ENCODE data around the gene MYPOP. TPM values are rescaled to one million over a fixed set of nuclear protein-coding genes. Genes with fewer than 3 reads are reported as not detected.

MYPOP gene
- total and polyA plus RNA-seq, 2 of the 13 experiments (the other 11 are each of a cell fraction or from before 2014, with no cell fraction given), result 2.3 to 2.7 TPM

DNA sequence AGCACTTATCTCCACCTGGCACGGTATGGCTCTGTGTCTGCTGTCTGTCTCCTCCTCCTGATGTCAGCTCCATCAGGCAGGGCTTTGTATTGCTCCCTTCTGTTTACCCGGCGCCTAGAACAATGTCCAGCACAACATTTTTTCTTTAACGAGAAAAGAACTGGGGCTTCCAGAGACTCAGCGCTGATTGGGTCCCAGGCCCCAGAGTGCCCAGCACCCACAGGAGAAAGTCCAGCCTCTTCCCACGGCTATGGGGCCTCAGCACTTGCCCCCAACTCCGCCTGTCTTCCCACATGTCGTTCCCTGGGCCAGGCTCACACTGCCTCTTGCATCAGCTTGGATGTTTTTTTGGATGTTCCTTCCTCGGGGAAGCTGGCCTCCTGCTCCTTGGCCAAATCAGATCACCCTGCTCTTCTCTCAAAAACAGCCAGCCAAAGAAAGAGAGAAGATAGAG, 6.9 kb downstream of the MYPOP start (continued):
- TF ChIP-seq, protein P1, sequence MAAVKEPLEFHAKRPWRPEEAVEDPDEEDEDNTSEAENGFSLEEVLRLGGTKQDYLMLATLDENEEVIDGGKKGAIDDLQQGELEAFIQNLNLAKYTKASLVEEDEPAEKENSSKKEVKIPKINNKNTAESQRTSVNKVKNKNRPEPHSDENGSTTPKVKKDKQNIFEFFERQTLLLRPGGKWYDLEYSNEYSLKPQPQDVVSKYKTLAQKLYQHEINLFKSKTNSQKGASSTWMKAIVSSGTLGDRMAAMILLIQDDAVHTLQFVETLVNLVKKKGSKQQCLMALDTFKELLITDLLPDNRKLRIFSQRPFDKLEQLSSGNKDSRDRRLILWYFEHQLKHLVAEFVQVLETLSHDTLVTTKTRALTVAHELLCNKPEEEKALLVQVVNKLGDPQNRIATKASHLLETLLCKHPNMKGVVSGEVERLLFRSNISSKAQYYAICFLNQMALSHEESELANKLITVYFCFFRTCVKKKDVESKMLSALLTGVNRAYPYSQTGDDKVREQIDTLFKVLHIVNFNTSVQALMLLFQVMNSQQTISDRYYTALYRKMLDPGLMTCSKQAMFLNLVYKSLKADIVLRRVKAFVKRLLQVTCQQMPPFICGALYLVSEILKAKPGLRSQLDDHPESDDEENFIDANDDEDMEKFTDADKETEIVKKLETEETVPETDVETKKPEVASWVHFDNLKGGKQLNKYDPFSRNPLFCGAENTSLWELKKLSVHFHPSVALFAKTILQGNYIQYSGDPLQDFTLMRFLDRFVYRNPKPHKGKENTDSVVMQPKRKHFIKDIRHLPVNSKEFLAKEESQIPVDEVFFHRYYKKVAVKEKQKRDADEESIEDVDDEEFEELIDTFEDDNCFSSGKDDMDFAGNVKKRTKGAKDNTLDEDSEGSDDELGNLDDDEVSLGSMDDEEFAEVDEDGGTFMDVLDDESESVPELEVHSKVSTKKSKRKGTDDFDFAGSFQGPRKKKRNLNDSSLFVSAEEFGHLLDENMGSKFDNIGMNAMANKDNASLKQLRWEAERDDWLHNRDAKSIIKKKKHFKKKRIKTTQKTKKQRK (IDR thresholded peaks at IDR 0.05; ENCODE audit: low read length), result no peak
- TF ChIP-seq, protein P2, sequence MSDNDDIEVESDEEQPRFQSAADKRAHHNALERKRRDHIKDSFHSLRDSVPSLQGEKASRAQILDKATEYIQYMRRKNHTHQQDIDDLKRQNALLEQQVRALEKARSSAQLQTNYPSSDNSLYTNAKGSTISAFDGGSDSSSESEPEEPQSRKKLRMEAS (IDR thresholded peaks at IDR 0.05), result peak; percentile 85
- TF ChIP-seq, protein P3, sequence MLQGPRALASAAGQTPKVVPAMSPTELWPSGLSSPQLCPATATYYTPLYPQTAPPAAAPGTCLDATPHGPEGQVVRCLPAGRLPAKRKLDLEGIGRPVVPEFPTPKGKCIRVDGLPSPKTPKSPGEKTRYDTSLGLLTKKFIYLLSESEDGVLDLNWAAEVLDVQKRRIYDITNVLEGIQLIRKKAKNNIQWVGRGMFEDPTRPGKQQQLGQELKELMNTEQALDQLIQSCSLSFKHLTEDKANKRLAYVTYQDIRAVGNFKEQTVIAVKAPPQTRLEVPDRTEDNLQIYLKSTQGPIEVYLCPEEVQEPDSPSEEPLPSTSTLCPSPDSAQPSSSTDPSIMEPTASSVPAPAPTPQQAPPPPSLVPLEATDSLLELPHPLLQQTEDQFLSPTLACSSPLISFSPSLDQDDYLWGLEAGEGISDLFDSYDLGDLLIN (CRISPR knock-in tag; IDR thresholded peaks at IDR 0.05; ENCODE audit: borderline replicate concordance), result no peak
- TF ChIP-seq NFYB (CRISPR knock-in tag; IDR thresholded peaks at IDR 0.05) (peak; percentile 59), ZNF891 (CRISPR knock-in tag; IDR thresholded peaks at IDR 0.05) (peak; percentile 6; the same call in 1 of the 2 replicates), SOX6 (IDR thresholded peaks at IDR 0.05) (no peak), SOX6 (CRISPR knock-in tag; IDR thresholded peaks at IDR 0.05) (peak; percentile 95), ZNF614 (CRISPR knock-in tag; IDR thresholded peaks at IDR 0.05; ENCODE audit: borderline replicate concordance) (0 out of 2 replicates have a peak, but pooled peaks have one; percentile 31), SOX5 (CRISPR knock-in tag; IDR thresholded peaks at IDR 0.05; ENCODE audit: borderline replicate concordance) (peak; percentile 93), SP4 (CRISPR knock-in tag; IDR thresholded peaks at IDR 0.05) (peak; percentile 27; the same call in 1 of the 2 replicates), ZMYM4 (CRISPR knock-in tag; IDR thresholded peaks at IDR 0.05) (peak; percentile 50; the same call in 1 of the 2 replicates), ZNF556 (CRISPR knock-in tag; IDR thresholded peaks at IDR 0.05; ENCODE audit: borderline replicate concordance) (peak; percentile 47; the same call in 1 of the 2 replicates), TBX2 (CRISPR knock-in tag; IDR thresholded peaks at IDR 0.05; ENCODE audit: borderline replicate concordance) (peak; percentile 80), FOXA3 (CRISPR knock-in tag; IDR thresholded peaks at IDR 0.05) (peak; percentile 50), PHF21A (CRISPR knock-in tag; IDR thresholded peaks at IDR 0.05) (peak; percentile 82), ETV5 (CRISPR knock-in tag; IDR thresholded peaks at IDR 0.05; ENCODE audit: borderline replicate concordance) (no peak), ERF (CRISPR knock-in tag; IDR thresholded peaks at IDR 0.05) (peak; percentile 15; the same call in 1 of the 2 replicates)
- TF ChIP-seq, protein P4, sequence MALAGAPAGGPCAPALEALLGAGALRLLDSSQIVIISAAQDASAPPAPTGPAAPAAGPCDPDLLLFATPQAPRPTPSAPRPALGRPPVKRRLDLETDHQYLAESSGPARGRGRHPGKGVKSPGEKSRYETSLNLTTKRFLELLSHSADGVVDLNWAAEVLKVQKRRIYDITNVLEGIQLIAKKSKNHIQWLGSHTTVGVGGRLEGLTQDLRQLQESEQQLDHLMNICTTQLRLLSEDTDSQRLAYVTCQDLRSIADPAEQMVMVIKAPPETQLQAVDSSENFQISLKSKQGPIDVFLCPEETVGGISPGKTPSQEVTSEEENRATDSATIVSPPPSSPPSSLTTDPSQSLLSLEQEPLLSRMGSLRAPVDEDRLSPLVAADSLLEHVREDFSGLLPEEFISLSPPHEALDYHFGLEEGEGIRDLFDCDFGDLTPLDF (CRISPR knock-in tag; IDR thresholded peaks at IDR 0.05), result no peak
- TF ChIP-seq, protein P5, sequence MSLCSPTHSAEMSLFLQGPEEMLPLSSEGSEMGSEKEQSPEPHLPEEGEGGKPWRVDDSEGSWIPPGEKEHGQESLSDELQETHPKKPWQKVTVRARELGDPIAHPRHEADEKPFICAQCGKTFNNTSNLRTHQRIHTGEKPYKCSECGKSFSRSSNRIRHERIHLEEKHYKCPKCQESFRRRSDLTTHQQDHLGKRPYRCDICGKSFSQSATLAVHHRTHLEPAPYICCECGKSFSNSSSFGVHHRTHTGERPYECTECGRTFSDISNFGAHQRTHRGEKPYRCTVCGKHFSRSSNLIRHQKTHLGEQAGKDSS (CRISPR knock-in tag; IDR thresholded peaks at IDR 0.05; ENCODE audit: borderline replicate concordance, low read depth), result no peak; the same call in 1 of the 2 replicates
- TF ChIP-seq, protein P6, sequence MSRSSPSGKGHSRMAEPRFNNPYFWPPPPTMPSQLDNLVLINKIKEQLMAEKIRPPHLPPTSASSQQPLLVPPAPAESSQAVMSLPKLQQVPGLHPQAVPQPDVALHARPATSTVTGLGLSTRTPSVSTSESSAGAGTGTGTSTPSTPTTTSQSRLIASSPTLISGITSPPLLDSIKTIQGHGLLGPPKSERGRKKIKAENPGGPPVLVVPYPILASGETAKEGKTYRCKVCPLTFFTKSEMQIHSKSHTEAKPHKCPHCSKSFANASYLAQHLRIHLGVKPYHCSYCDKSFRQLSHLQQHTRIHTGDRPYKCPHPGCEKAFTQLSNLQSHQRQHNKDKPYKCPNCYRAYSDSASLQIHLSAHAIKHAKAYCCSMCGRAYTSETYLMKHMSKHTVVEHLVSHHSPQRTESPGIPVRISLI (CRISPR knock-in tag; IDR thresholded peaks at IDR 0.05; ENCODE audit: borderline replicate concordance), result peak; percentile 78; the same call in 1 of the 2 replicates
- TF ChIP-seq, protein P7, sequence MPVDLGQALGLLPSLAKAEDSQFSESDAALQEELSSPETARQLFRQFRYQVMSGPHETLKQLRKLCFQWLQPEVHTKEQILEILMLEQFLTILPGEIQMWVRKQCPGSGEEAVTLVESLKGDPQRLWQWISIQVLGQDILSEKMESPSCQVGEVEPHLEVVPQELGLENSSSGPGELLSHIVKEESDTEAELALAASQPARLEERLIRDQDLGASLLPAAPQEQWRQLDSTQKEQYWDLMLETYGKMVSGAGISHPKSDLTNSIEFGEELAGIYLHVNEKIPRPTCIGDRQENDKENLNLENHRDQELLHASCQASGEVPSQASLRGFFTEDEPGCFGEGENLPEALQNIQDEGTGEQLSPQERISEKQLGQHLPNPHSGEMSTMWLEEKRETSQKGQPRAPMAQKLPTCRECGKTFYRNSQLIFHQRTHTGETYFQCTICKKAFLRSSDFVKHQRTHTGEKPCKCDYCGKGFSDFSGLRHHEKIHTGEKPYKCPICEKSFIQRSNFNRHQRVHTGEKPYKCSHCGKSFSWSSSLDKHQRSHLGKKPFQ (CRISPR knock-in tag; IDR thresholded peaks at IDR 0.05; ENCODE audit: insufficient replicate concordance), result peak; percentile 79
